Endometrial microvascular endothelial cells (primary cell): ENCODE measurements around the gene HOXA13. TPM values are rescaled to one million over a fixed set of nuclear protein-coding genes. Genes with fewer than 3 reads are reported as not detected.

Source experiments
- in situ Hi-C: cut with HindIII; loops from 2 replicates; pipeline ENCODE4 v1.10.0; 2017; ENCODE audit warnings: low sequenced_read_pairs, low pct_unique_long_range_greater_than_20kb; ENCODE audit errors: inconsistent ontology term
- total RNA-seq: library from RNA; depleted of rRNA; stranded (reverse); fragments of >200 nt; gene quantifications from one replicate; pipeline ENCODE4 v1.2.3, GENCODE V29; 2015; ENCODE audit errors: inconsistent ontology term

HOXA13 gene
- total RNA-seq, 1 donor from 2014 or later, result 0.09 TPM

DNA sequence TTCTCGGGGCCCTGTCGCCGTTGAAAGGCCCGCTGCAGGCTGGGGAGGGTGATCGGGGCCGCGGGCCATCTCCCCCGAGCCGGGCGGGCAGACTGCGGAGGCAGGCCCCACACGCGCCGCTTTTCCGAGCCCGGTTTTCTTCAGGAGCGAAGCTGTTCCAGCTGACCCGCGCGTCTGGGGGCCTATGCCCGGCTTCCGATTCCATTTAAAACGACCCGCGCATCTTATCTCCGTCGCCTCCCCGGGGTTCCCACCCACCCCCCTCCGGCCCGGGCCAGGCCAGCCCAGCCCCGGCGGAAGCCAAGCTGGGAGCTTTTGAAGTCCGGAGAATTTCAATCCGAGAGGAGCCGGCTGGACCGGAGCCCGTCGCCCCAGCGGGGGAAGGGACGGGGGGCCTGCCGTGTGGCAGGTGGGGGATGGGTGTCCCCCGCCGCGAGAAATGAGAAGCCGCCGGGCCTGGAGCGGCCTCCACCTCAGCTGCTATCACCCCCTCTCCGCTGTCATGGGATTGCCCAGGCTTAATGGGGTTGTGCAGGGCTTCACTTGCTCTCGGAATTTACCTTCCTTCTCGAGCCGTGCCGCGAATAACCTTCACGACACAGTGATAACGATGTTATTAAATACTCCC is 39.6 kb upstream of the HOXA13 start:
- in situ Hi-C loops, result no loop called here

DNA sequence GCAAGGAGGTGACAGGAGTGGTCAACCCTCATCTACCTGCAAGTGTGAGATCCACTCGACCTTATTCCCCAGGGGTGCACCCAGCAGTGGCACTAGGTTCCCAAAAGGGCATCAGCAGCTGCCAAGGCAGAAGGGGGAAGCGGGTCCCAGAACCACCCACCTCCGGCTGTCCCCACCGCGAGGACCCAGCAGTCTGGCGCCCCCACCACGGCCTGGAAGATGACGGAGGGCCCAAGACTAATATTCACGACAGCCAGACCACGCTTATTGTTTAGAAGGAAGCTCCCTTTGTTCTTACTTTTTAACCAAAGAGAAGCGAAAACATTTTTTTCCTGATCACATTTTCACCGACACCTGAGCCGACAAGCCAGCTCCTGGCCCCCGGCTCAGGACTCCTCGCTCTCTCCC is 39.1 kb upstream of the HOXA13 start:
- in situ Hi-C loops, result no loop called here

DNA sequence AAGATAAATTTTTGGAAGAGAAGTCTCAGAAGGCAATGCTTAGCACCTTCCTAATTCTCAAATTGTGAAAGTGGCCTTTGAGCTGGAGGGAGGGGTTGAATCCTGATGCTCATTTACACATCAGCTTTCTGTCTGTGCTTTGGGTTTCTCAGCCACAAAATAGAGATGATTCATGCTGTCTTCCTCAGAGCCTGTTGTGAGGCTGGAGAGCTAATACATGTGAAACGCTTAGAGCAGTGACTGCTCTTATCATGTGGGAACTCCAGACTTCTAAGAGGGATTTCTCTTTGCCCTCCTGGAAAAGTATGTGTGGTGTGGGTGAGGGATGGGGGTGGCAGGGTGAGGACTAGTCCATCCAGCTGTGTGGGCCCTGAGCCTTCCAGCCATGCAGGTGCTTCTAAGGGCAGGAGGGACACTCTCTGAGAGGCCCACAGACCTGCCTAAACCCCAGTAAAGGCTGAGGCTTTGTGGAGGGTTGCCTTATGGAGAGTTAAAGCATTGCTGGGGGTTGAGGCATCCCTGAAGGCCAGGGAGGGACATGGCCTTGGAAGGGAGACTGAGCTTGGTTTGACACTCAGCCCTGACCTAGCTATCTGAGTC is 37.9 kb upstream of the HOXA13 start:
- in situ Hi-C loops, result no loop called here

DNA sequence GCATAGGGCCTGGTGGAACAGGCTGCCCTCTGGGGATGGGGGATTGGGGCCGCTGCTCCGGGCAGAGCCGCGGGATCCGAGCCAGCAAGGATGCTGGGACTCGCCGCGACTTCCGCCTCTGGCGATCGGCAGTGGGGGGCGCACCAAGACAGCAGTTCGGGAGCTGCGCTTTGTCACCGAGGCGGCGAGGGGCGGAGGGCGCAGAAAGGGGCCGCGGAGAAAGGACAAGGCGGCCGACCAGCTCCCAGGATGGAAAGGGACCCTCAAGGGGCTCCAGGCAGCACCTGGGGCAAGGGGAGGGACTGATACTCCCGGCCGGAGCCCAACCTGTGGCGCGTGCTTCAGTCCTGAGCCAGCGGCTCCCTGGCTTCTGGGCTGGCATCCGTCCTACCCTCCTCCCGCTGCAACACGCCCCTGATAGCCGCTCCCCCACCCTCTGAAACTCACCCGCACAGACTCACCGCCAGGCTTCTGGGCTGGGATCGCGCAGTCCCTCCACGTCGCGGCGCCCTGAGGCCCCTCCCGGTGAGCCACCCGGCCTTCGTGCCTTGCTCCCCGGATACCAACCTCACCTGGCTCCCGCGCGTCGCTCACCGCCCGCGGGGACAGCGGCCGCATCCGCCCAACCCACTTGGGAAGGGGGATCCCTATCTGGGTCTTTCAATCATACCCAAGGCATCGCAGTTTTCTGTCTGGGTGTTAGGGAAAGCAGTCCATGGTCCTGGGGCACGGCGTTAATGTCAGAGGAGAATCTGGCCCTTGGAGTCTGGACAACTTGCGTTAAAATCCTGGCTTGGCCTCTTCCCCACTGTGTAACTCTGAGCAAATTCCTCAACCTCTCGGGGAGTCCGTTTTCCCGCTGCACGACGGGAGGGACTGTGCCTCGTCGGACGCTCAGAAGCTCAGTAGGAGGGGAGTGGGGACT is 35.8 kb upstream of the HOXA13 start:
- in situ Hi-C loops, result no loop called here

DNA sequence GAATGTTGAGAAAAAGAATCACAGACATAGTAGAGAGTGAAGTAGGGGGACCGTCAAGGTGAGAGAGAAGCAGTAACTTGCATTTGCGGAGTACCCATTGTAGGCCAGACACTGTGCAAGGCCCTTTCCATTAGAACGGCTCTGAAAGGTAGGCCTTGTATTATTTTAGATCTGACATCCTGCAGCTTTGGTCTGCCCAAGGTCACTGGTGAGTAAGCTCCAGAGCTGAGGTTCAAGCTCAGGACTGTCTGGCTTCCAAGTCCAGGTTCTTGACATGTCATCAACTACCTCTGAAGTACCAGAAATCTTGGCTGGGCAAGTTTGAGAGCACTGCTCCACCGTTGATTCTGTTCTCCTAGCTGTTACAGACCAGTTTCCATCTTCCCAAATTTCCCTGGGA is 29.6 kb upstream of the HOXA13 start:
- in situ Hi-C loops, result no loop called here

DNA sequence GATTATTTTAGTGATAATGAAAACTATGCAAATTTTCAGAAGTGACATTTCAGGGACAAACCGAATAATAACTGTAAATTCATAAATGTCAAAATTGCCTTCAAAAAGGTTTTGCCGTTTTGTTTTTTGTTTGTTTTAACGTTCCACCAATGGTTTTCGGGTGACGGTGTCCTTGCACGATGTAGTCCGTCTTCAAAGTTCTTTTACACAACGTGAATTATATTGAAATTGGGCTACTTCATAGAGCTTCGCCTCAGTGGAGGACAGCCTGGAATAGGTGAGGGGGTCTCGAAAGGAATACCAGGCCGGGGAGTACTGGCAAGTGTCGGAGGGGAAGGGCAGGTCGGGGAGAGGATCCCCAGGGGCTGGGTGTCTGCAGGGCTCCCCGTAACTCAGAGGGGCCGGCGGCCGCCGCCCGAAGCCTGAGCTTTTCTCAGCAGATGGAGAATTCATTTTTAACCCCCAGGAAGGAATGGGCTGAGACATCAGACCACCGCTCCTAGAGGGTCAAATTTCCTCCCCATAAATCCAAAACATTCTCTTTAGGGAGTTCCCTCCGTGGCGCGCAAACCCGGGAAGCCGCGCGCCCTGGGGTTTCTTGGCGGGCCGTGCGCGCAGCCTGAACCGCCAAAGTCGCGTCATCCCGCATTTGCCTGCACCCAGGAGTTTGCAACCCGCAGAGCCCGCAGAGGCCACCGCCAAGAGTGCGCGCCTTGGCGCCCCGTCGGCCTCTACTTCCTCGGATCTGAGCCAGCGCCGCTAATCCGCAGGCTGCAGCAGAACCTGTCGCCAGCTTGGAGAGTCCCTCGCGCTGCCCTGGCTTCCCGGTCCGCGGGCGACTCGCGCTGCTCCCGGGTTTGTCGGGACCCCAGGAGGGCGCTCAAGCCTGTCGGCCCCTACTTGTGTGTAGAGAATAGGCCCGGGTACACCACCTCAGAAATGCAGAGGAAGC is 25.4 kb upstream of the HOXA13 start:
- in situ Hi-C loops, result loop anchor here (25.0 kb wide), 1 partner anchor 362 kb away; no protein-coding TSS in a partner anchor

DNA sequence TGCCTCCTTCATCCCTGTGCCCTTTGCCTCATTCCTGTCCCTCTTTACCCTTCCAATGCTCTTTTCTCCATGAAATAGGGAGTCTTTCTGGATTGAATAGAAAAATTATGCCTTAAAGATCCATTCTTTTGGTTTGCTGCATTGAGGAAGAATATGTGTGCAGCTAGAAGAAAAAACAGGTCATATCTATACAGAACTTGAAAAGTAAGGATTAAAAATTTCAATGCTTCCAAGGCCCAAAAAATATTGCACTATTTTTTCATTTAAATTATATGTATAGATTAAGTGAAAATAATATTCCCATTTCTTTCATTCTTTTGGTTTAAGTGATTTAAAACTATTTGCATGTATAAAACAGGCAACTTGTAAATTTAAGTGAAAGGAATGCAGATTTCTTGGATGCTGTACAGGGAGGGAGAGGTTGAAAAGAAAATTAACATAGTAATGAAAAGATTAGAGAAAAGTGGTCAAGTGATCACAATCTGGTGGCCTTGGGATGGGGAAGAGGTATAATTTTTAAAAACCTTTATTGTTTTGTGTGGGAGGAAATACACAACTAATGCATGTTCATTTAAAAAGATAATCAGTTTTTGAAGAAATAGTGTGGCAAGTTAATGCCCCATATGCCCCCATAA is 24.2 kb upstream of the HOXA13 start:
- in situ Hi-C loops, result loop anchor here (25.0 kb wide), 1 partner anchor 363 kb away; no protein-coding TSS in a partner anchor

DNA sequence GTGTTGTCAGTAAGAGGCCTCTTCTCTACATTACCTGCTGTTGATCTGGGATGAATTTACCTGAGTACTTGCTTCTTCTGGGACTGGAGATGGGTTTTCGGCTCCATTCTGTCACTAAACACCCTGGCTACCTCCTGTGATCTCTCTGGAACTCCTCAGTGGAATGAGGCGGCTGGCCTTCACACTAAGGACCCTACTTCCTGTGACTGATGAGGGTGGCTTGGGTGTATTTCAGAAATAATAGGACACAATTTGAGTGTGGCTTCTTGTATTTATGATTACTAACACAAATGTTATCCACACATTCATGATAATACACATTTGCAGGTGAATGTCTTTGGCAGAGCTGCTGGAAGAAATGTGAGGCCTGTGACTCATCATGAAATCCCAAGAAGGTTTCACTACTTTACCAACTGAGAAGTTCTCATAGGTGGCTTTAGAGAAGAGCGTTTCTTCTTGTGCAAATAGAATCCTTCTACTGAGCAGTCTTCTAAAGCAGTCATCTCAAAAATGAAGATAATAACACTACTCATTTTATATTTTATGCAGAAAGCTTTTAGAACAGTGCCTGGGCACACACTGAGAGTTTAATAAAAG is 21.4 kb upstream of the HOXA13 start:
- in situ Hi-C loops, result loop anchor here (25.0 kb wide), 1 partner anchor 366 kb away; no protein-coding TSS in a partner anchor

DNA sequence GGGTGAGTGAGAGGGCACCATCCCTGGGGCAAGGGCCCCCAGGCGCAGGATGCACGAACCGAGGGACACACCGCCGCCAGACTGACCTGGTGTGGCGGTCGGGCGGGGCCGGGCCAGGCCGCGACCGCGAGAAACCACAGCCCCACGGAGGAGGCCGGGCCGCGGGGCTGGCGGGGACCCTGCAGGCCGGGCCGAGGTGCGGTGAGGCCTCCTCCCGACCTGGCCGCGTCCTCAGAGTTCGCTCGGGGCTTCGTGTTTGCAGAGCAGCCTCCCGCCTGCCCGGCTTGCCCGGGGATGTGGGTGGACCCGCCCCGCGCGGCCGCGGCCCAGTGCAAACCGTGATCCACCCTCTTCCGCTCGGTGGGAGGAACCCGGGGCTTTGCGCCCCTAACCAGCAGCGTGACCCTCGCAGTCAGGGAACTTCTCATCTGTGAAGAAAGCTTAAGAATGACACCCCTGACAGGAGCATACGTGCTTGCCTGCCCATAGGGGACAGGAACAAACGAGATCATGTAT is 20.6 kb upstream of the HOXA13 start:
- in situ Hi-C loops, result loop anchor here (25.0 kb wide), 1 partner anchor 367 kb away; no protein-coding TSS in a partner anchor

DNA sequence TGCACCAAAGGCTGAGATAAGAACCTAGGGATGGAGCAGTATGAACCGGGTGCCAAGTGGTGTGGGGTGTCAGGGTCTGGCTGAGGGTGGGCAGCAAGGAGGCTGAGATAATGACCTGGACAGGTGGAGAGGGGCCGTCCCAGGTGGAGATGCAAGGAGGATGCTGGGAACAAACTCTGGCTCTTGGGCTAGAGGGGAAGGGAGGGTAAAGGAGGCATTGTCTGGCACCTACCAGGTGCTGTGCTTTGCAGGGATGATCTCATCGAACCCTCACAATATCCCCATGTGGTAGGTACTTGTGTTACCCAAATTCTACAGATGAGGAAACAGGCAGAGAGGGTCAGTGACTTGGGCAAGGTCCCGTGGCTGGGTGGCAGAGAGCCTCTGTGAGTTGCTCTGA is 19.9 kb upstream of the HOXA13 start:
- in situ Hi-C loops, result loop anchor here (25.0 kb wide), 1 partner anchor 367 kb away; no protein-coding TSS in a partner anchor

DNA sequence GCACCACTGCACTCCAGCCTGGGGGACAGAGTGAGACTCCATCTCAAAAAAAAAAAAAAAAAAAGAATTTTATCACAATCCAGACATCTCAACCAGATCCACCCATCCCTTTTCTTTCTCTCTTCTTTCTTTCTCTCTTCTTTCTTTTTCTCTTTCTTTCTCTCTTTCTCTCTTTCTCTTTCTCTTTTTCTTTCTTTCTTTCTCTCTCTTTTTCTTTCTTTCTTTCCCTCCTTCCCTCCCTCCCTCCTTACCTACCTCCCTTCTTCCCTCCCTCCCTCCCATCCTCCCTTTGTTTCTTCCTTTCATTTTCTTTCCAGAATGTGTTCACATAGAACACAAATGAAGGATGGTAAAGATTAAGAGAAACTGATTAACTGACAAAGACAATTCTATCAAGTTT is 18.1 kb upstream of the HOXA13 start:
- in situ Hi-C loops, result loop anchor here (25.0 kb wide), 1 partner anchor 369 kb away; no protein-coding TSS in a partner anchor

DNA sequence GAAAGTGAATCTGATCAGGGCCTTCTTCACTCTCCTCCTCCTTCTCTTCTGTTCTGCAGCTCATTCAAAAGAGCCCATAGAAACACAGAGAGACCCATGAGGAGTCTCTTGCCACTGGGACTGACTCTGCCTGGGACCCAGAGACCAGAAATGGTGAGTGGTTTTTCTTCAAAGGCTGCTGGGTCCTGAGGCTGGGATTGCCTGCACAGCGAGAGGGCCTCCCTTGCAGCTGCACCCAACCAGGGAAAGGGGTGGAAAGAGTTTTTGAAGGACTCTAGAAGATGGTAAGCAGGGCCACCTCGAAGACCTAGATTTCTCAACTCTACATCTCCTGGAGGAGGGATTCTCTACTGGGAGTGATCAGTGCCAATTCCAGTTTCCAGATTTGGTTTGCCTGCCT is 15.5 kb upstream of the HOXA13 start:
- in situ Hi-C loops, result loop anchor here (25.0 kb wide), 1 partner anchor 372 kb away; no protein-coding TSS in a partner anchor

DNA sequence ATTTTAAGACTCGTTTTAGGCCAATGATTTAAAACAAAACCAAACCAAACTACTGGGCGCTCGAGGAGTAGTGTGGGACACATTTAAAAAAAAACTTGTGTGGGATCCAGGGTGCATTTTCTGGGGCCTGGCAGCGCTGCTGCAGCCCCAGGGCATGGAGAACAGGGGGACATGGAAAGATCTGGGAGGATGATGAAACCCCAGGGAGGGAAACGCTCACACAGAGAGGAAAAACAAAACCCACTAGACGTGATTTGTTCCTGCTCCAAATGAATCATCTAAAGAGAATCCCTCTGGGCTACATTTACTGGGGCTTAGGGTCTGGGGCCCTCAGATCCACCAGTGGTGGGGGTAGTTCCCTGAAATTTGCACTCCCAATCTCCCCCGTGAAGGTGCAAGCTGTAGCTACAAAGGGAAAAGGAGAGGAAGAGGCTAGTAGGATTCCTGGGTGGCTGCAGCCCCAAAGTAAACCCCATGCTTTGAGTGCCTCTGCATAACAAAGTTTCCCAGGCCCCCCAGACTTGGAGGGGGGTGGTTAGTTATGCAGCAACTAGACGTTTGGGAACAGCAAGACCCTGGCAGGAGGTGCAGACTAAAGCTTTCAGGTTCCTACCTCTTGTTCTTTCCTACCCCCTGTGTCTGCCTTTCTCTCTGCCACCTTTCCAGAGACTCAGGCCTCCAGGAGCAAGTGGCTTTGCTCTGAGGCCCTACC is 14.5 kb upstream of the HOXA13 start:
- in situ Hi-C loops, result loop anchor here (25.0 kb wide), 1 partner anchor 373 kb away; no protein-coding TSS in a partner anchor

DNA sequence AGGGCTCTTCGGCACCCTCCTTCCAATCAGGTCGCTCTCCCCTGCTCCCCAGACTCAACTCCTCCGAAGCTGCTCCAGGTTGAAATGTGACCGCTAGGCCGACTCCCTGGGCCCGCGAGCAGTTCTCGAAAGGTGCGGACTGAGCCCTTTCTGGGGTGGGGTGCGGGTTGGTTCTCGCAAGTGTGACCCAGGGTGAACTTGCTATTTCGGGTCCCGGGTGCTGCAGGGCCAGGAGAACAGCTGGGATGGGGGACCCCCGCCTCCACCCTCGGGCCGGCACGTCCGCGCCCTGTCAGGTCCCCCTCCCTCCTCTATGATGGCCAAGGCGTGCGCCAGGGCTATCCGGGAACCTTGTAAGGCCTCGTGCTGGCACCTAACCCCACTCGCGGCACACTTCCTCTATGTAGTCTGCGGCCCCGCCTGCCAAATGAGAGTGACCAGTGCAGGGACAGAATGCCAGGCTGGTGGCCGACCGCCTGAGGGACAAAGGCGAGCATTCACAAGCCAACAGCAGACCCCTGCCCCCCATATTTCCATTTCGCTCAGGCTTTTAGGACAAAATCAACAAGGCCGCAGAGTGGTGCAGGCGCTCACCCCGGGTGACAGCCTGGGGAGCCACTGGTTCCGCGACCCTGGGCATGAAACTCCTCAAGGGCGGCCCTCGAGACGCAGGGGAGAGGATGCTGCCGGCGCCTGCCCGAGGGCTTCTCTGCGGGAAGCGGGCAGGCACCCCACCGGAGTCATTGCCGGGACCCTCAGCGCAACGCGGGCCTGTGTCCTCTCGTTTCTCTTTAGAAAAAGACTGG is 13.7 kb upstream of the HOXA13 start:
- in situ Hi-C loops, result loop anchor here (25.0 kb wide), 1 partner anchor 374 kb away; no protein-coding TSS in a partner anchor

DNA sequence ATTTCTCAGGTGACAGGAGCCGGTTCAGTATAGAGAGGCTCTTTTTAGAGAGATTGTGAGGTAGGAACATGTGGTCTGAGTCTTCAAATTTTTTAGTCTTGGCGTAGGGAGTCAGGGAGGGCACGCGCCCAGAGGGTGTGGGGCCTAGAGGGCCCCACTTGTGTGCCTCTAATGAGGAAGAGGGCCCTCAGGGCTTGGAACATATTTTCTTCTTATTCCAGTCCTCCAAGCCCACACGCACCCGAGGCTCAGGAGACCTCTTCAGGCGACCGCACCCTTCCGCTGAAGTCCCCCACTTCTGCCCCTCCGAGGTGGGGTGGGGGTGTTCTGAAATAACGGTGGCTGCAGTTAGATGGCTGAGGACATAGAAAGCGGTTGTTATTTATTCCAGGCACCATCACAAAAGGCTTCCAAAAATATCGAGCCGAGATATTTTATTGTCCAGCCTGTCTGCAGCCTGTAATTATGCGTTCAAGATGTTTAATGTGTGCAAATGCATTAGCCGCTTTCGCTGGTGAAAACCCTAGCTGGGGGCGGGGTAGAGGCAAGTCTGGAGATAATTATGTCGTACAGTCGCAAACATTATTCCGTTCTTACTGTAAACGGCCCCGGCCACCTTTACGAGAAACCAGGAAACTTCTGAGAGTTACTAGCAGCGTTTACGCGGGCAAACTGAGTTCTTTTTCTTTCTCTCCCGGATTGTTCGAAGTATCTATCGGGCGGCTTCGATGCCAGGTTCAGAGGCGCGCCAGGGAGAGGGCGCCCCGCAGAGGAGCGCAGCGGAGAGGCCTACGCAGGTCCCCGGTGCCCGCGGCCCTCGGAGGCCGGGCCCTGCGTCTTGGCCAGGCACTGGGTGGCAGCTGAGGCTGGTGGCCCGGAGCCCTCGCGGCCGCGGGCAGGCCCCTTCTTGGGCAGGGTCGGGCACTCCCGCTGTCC is 12.9 kb upstream of the HOXA13 start:
- in situ Hi-C loops, result loop anchor here (25.0 kb wide), 1 partner anchor 375 kb away; no protein-coding TSS in a partner anchor
